GM12878 (cell line): Measurements from ENCODE around the gene EEFSEC. TPM values are rescaled to one million over a fixed set of nuclear protein-coding genes. Genes with fewer than 3 reads are reported as not detected.

Experiments
- ATAC-seq: fragments of 200-7000 bp; cut with Tn5 transposase; 3 replicates; pipeline ENCODE4 v1.9.1; 2020; ENCODE audit warnings: mild to moderate bottlenecking, moderate library complexity
- BruUV-seq: library from RNA; stranded (reverse); fragments of 400-500 nt; replicated peaks from 2 replicates; lab custom pipeline; 2021; lab: Mats Ljungman, UMichigan
- CTCF ChIA-PET: fragments of 300-600 bp; sonication (Branson Sonifier 250); formaldehyde crosslinking; extraction: SDS; loops from one replicate; lab custom pipeline; 2021; ENCODE audit warnings: inconsistent platforms; lab: Yijun Ruan, JAX
- POLR2A ChIA-PET: fragments of 350-600 bp; formaldehyde crosslinking; extraction: SDS; loops from one replicate; lab custom pipeline; 2021; ENCODE audit warnings: inconsistent platforms; lab: Charles Lee
- RAD21 ChIA-PET: fragments of 300-600 bp; sonication (Branson Sonifier 250); formaldehyde crosslinking; loops from one replicate; lab custom pipeline; 2023; ENCODE audit warnings: antibody characterized with exemption; ENCODE audit not compliant: unreplicated experiment; lab: Charles Lee
- SMC1A ChIA-PET: fragments of 300-600 bp; sonication (Branson Sonifier 250); formaldehyde crosslinking; loops from one replicate; lab custom pipeline; 2023; ENCODE audit not compliant: unreplicated experiment, uncharacterized antibody; lab: Charles Lee
- DNase-seq: peaks from one replicate; pipeline ENCODE4 v3.0.0-alpha.2; 2011; ENCODE audit warnings: low read depth, low spot score
- FAIRE-seq: peaks from 3 replicates; lab custom pipeline; 2011; peaks lifted over from hg19 to GRCh38; lab: Jason Lieb, UNC
- H2AFZ ChIP-seq: 2 replicates; pipeline ENCODE4 v1.6.0; 2011; ENCODE audit warnings: low read depth, low read length, control low read depth; ENCODE audit not compliant: control insufficient read depth
- H3K27ac ChIP-seq: 2 replicates; pipeline ENCODE4 v1.5.1; 2011; ENCODE audit warnings: control low read depth; ENCODE audit not compliant: control insufficient read depth, insufficient read depth
- H3K27me3 ChIP-seq, 2 experiments: replicated peaks in 1 of 2; 2 replicates each; pipeline versions ENCODE4 v1.6.0 to v1.6.1; 2011; ENCODE audit warnings: low read length in 1 of 2; ENCODE audit not compliant: control insufficient read depth in 2 of 2, insufficient read depth in 2 of 2
- H3K36me3 ChIP-seq, 2 experiments: 2 replicates each; pipeline ENCODE4 v1.5.1; 2011; ENCODE audit warnings: low read length in 1 of 2; ENCODE audit not compliant: control insufficient read depth in 2 of 2, insufficient read depth in 2 of 2
- H3K4me1 ChIP-seq: 2 replicates; pipeline ENCODE4 v1.6.1; 2011; ENCODE audit warnings: mild to moderate bottlenecking, low read length, moderate library complexity, mixed read lengths; ENCODE audit not compliant: control insufficient read depth, insufficient read depth
- H3K4me2 ChIP-seq: 2 replicates; pipeline ENCODE4 v1.6.0; 2011; ENCODE audit warnings: control low read depth; ENCODE audit not compliant: control insufficient read depth, insufficient read depth
- H3K4me3 ChIP-seq: fragments of 200-600 bp; sonication (generic); 2 replicates; pipeline ENCODE4 v1.5.1; 2016
- H3K79me2 ChIP-seq: 2 replicates; pipeline ENCODE4 v1.6.0; 2011; ENCODE audit warnings: low read length; ENCODE audit not compliant: control insufficient read depth, insufficient read depth
- H3K9ac ChIP-seq: 2 replicates; pipeline ENCODE4 v1.8.0; 2011; ENCODE audit warnings: low read length, control low read depth, mixed read lengths; ENCODE audit not compliant: control insufficient read depth, insufficient read depth
- H3K9me3 ChIP-seq: replicated peaks from 3 replicates; pipeline ENCODE4 v1.5.1; 2011; ENCODE audit warnings: mild to moderate bottlenecking, low read length; ENCODE audit not compliant: control insufficient read depth, insufficient read depth
- H4K20me1 ChIP-seq: 2 replicates; pipeline ENCODE4 v1.6.0; 2011; ENCODE audit not compliant: control insufficient read depth, insufficient read depth
- ATF3 ChIP-seq: IDR thresholded peaks from 2 replicates; pipeline ENCODE4 v1.6.1; 2011; ENCODE audit warnings: low read depth, mild to moderate bottlenecking, low read length, moderate library complexity, borderline replicate concordance; ENCODE audit errors: extremely low read depth
- EED ChIP-seq: sonication (generic); IDR thresholded peaks from 2 replicates; pipeline ENCODE4 v1.6.1; 2016; ENCODE audit warnings: antibody characterized with exemption, low read depth
- HDAC6 ChIP-seq: fragments of 200-600 bp; sonication (generic); IDR thresholded peaks from one replicate; pipeline ENCODE4 v1.8.0; 2017; ENCODE audit warnings: antibody characterized with exemption; ENCODE audit not compliant: unreplicated experiment
- MAX ChIP-seq: IDR thresholded peaks from 2 replicates; pipeline ENCODE4 v1.6.1; 2012; ENCODE audit warnings: low read depth, low read length, improper control_type of control experiment
- NFYA ChIP-seq: IDR thresholded peaks from 2 replicates; pipeline ENCODE4 v1.6.1; 2011; ENCODE audit warnings: low read depth, mild to moderate bottlenecking, low read length, improper control_type of control experiment, borderline replicate concordance
- NR2C1 ChIP-seq: fragments of 450-650 bp; IDR thresholded peaks from 2 replicates; pipeline ENCODE4 v1.6.1; 2017; ENCODE audit warnings: antibody characterized with exemption, mild to moderate bottlenecking, moderate library complexity
- NR2C2 ChIP-seq: IDR thresholded peaks from 2 replicates; pipeline ENCODE4 v1.6.1; 2011; ENCODE audit warnings: borderline replicate concordance, low read depth; ENCODE audit not compliant: control insufficient read depth, insufficient read length
- PAX8 ChIP-seq: fragments of 450-650 bp; IDR thresholded peaks from 2 replicates; pipeline ENCODE4 v1.6.1; 2017; ENCODE audit warnings: mild to moderate bottlenecking, moderate library complexity
- RAD51 ChIP-seq: fragments of 450-650 bp; IDR thresholded peaks from 2 replicates; pipeline ENCODE4 v1.6.1; 2016; ENCODE audit warnings: moderate library complexity, mild to moderate bottlenecking, inconsistent platforms
- RB1 ChIP-seq: fragments of 450-650 bp; formaldehyde crosslinking; IDR thresholded peaks from 2 replicates; pipeline ENCODE4 v1.6.1; 2017; ENCODE audit warnings: mild to moderate bottlenecking, borderline replicate concordance
- SMAD1 ChIP-seq: fragments of 450-650 bp; IDR thresholded peaks from 2 replicates; pipeline ENCODE4 v1.6.1; 2018; ENCODE audit warnings: mild to moderate bottlenecking, low read depth; ENCODE audit not compliant: partially characterized antibody
- STAT3 ChIP-seq: IDR thresholded peaks from 2 replicates; pipeline ENCODE4 v1.6.1; 2011; ENCODE audit warnings: low read depth, low read length, improper control_type of control experiment
- TBL1XR1 ChIP-seq: IDR thresholded peaks from 2 replicates; pipeline ENCODE4 v1.6.1; 2012; ENCODE audit warnings: low read depth, low read length, improper control_type of control experiment
- TCF12 ChIP-seq: IDR thresholded peaks from 2 replicates; pipeline ENCODE4 v1.6.1; 2011; ENCODE audit warnings: low read depth, mild to moderate bottlenecking, low read length
- YY1 ChIP-seq: IDR thresholded peaks from 2 replicates; pipeline ENCODE4 v1.6.1; 2011; ENCODE audit warnings: low read depth, mild to moderate bottlenecking, low read length
- WGBS: methylation state at CpG from one replicate; pipeline ENCODE4 v1.1.6; 2016; ENCODE audit warnings: low lambda C conversion rate; ENCODE audit not compliant: insufficient replicate concordance, insufficient coverage; ENCODE audit errors: missing lambda C conversion rate; 5-methylcytosine and 5-hydroxymethylcytosine counted together
- in situ Hi-C: fragments of 300-500 bp; cut with MboI; formaldehyde crosslinking; loops from 9 replicates; pipeline ENCODE4 v1.14.3; 2018; ENCODE audit warnings: mixed read lengths
- intact Hi-C: fragments of 100-400 bp; cut with micrococcal nuclease; formaldehyde crosslinking; loops from one replicate; pipeline ENCODE4 v1.14.2; 2022; ENCODE audit not compliant: unreplicated experiment
- polyA plus RNA-seq, 11 experiments: library from polyadenylated mRNA; depleted of rRNA in 4 of 11; unstranded in 6 of 11; stranded (reverse) in 5 of 11; fragments of >200 nt; fragmentation: Nextera tagmentation in 4 of 11; fragmentation: Illumina TruSeq in 1 of 11; extraction: Ambion mirVana in 4 of 11; extraction: Trizol in 1 of 11; gene quantifications; 1 replicate in 1 of 11; 2 replicates in 10 of 11; pipeline versions ENCODE4 v1.2.1 to v1.2.3, GENCODE V29; 2011 to 2016; ENCODE audit warnings: inconsistent platforms in 2 of 11, missing spikeins in 2 of 11, low read depth in 1 of 11
- total RNA-seq, 4 experiments: library from RNA; depleted of rRNA in 3 of 4; stranded (reverse); fragments of >200 nt in 3 of 4; fragmentation: Illumina TruSeq in 1 of 4; extraction: Trizol in 1 of 4; gene quantifications; 2 replicates each; pipeline versions ENCODE4 v1.2.1 to v1.2.3, GENCODE V29; 2013 to 2021
- TF ChIP-seq, protein P1 (sequence below): fragments of 150-350 bp; IDR thresholded peaks from 2 replicates; pipeline ENCODE4 v1.6.1; 2016; ENCODE audit warnings: low read depth, low read length

EEFSEC gene
- total and polyA plus RNA-seq, 10 of the 15 experiments (the other 5 are each of a cell fraction or from before 2014, with no cell fraction given), result 0.29 to 29.1 (median 16.1) TPM

DNA sequence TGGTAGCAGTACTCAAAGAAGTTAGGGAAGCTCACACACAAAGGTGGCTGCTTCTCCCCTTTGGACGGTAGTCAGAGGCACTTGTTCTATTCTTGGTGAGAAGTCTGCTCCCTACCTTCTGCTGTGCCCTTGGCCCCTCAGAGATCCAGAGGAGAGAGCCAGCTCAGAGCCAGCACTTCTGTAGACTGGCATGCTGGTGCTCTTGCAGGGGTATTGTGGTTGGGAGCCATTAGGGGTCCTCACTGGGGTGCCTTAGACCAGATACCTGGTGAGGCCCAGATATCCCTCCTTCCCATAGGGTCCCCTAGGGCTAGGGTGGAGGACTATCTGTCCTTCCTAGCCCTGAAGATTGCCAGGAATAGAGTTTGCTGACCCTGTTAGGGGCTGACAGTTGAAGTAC, 140.6 kb downstream of the EEFSEC start (continued):
- TF ChIP-seq, protein P1, sequence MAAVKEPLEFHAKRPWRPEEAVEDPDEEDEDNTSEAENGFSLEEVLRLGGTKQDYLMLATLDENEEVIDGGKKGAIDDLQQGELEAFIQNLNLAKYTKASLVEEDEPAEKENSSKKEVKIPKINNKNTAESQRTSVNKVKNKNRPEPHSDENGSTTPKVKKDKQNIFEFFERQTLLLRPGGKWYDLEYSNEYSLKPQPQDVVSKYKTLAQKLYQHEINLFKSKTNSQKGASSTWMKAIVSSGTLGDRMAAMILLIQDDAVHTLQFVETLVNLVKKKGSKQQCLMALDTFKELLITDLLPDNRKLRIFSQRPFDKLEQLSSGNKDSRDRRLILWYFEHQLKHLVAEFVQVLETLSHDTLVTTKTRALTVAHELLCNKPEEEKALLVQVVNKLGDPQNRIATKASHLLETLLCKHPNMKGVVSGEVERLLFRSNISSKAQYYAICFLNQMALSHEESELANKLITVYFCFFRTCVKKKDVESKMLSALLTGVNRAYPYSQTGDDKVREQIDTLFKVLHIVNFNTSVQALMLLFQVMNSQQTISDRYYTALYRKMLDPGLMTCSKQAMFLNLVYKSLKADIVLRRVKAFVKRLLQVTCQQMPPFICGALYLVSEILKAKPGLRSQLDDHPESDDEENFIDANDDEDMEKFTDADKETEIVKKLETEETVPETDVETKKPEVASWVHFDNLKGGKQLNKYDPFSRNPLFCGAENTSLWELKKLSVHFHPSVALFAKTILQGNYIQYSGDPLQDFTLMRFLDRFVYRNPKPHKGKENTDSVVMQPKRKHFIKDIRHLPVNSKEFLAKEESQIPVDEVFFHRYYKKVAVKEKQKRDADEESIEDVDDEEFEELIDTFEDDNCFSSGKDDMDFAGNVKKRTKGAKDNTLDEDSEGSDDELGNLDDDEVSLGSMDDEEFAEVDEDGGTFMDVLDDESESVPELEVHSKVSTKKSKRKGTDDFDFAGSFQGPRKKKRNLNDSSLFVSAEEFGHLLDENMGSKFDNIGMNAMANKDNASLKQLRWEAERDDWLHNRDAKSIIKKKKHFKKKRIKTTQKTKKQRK, result no peak
- no peak for TF ChIP-seq EED
- no peak for TF ChIP-seq RAD51
- TF ChIP-seq STAT3, result no peak
- no peak for TF ChIP-seq NFYA
- no peak for TF ChIP-seq NR2C1
- TF ChIP-seq MAX, result no peak
- no peak for TF ChIP-seq RB1
- TF ChIP-seq SMAD1, result no peak
- TF ChIP-seq NR2C2, result no peak

DNA sequence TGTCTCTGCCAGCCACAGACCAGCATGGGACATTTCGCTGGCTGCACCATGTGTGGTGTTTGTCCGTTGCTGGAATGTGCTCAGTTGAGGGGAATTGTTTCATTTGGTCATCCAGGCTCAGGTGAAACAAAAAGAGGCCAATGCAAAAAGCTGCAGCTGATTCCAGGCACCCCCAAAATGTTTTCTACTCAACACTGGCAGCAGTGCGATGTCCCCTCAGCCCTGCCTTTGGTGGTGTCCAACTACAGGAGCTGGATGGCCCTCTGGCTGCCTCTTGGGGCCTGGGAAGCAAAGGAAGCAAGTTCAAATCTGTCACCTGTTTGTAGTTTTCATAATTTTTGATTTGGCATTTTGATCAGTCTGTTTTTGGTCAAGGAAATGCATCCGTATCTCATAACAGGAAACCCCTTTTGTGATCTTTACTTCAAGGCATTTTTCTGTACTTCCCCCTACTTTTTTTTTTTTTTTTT, 141.8 kb downstream of the EEFSEC start:
- no peak for FAIRE-seq
- Histone ChIP-seq H3K4me2 (no peak overlapping the region), H3K27ac (no peak overlapping the region), H2AFZ (no peak overlapping the region), H3K9me3 (no peaks in the 10 kb centered on the region), H4K20me1 (no peaks in the 10 kb centered on the region), H3K9ac (no peak overlapping the region), H3K36me3 (no peaks in the 10 kb centered on the region), H3K79me2 (no peaks in the 10 kb centered on the region), H3K4me1 (no peaks in the 10 kb centered on the region), H3K27me3 (no peaks in the 10 kb centered on the region), H3K4me3 (no peak overlapping the region)
- 85% methylated on average over 4 of the region's 4 CpGs for WGBS
- ChIA-PET RAD21 (no interaction called here), SMC1A (no interaction called here), CTCF (no interaction called here), POLR2A (no interaction called here)
- no peak for ATAC-seq
- no peak for DNase-seq
- intact Hi-C loops, result no loop called here
- no TSS peak for BruUV-seq
- no peak for TF ChIP-seq ATF3
- no peak for TF ChIP-seq PAX8
- TF ChIP-seq YY1, result no peak
- TF ChIP-seq TCF12, result no peak
- no peak for TF ChIP-seq HDAC6
- TF ChIP-seq TBL1XR1, result no peak
- in situ Hi-C loops, result no loop called here
